Mucosa of gallbladder (tissue), 1 donor: ENCODE data around the gene REX1BD. TPM values are rescaled to one million over a fixed set of nuclear protein-coding genes. Genes with fewer than 3 reads are reported as not detected.

ENCODE experiments used
- DNase-seq: peaks from one replicate; pipeline ENCODE4 v3.0.0-alpha.2; 2020; ENCODE audit warnings: low spot score
- total RNA-seq: library from RNA; stranded (reverse); gene quantifications from one replicate; pipeline ENCODE4 v1.2.1, GENCODE V29; 2021
- donor health status: DM: no; HTN: no; CAD: no.

The REX1BD gene
- total RNA-seq, 1 donor from 2014 or later = 93.0 TPM

GRCh38 chr19:18603255-18603957, 14.8 kb downstream of the REX1BD start:
- DNase-seq = no peak

- no peak for DNase-seq
Observed at GRCh38 chr19:18603958-18604819, 15.6 kb downstream of the REX1BD start.

- DNase-seq = no peak
Observed at GRCh38 chr19:18604820-18605159, 16.2 kb downstream of the REX1BD start.

- DNase-seq = no peak
Observed at GRCh38 chr19:18605196-18605545, 16.6 kb downstream of the REX1BD start.

- DNase-seq = no peak
Observed at GRCh38 chr19:18605546-18606280, 17.1 kb downstream of the REX1BD start.

- no peak for DNase-seq
Observed at GRCh38 chr19:18606281-18607225, 18.0 kb downstream of the REX1BD start, which contains the start of gene CRLF1. CRLF1 (minus strand) TSS chr19:18606799; CDS start chr19:18606656, 143 bp downstream.

- no peak for DNase-seq
Observed at GRCh38 chr19:18607226-18608101, 18.9 kb downstream of the REX1BD start.

GRCh38 chr19:18608102-18608804, 19.7 kb downstream of the REX1BD start:
- no peak for DNase-seq

GRCh38 chr19:18608805-18609716, 20.5 kb downstream of the REX1BD start:
- no peak for DNase-seq

- no peak for DNase-seq
Observed at GRCh38 chr19:18609717-18610051, 21.1 kb downstream of the REX1BD start.

- DNase-seq = no peak
Observed at GRCh38 chr19:18610245-18610555, 21.6 kb downstream of the REX1BD start.

GRCh38 chr19:18610556-18611326, 22.1 kb downstream of the REX1BD start:
- DNase-seq = no peak

- no peak for DNase-seq
Observed at GRCh38 chr19:18611327-18612050, 22.9 kb downstream of the REX1BD start.

- DNase-seq = no peak
Observed at GRCh38 chr19:18612051-18612771, 23.6 kb downstream of the REX1BD start.

- DNase-seq = no peak
Observed at GRCh38 chr19:18612772-18613588, 24.4 kb downstream of the REX1BD start, which contains the start of gene TMEM59L. TMEM59L (plus strand) TSS chr19:18612870; CDS start chr19:18612959, 89 bp downstream.
